WTC11 (cell line): ENCODE results near the gene L1TD1.

Experiments used
- ATF3 ChIP-seq: sonication (generic); formaldehyde crosslinking; conservative IDR thresholded peaks from 2 replicates; pipeline ENCODE4 v1.8.1; 2022; ENCODE audit warnings: mild to moderate bottlenecking, missing genetic modification reagents
- CBFB ChIP-seq: sonication (generic); formaldehyde crosslinking; IDR thresholded peaks from 2 replicates; pipeline ENCODE4 v1.8.1; 2022; ENCODE audit warnings: mild to moderate bottlenecking, low read depth, missing genetic modification reagents
- CREB1 ChIP-seq: sonication (generic); formaldehyde crosslinking; IDR thresholded peaks from 2 replicates; pipeline ENCODE4 v1.8.0; 2023; ENCODE audit warnings: mild to moderate bottlenecking, missing genetic modification reagents
- CTCF ChIP-seq: fragments of 200-600 bp; IDR thresholded peaks from 2 replicates; pipeline ENCODE4 v1.8.0; 2022; ENCODE audit warnings: antibody characterized with exemption
- NFYB ChIP-seq: sonication (generic); formaldehyde crosslinking; conservative IDR thresholded peaks from 2 replicates; pipeline ENCODE4 v1.8.0; 2022; ENCODE audit warnings: low read depth, missing genetic modification reagents
- PRDM15 ChIP-seq: sonication (generic); formaldehyde crosslinking; IDR thresholded peaks from 2 replicates; pipeline ENCODE4 v1.8.0; 2022; ENCODE audit warnings: missing genetic modification reagents
- TEAD1 ChIP-seq: sonication (generic); formaldehyde crosslinking; IDR thresholded peaks from 2 replicates; pipeline ENCODE4 v1.8.0; 2022; ENCODE audit warnings: mild to moderate bottlenecking, missing genetic modification reagents
- TEAD4 ChIP-seq: sonication (generic); formaldehyde crosslinking; IDR thresholded peaks from 2 replicates; pipeline ENCODE4 v1.8.0; 2022; ENCODE audit warnings: mild to moderate bottlenecking, missing genetic modification reagents
- ZNF232 ChIP-seq: sonication (generic); formaldehyde crosslinking; IDR thresholded peaks from 2 replicates; pipeline ENCODE4 v1.8.0; 2022; ENCODE audit warnings: mild to moderate bottlenecking, missing genetic modification reagents
- ZSCAN18 ChIP-seq: fragments of 250-450 bp; sonication (Bioruptor Pico); IDR thresholded peaks from 2 replicates; pipeline ENCODE4 v2.1.2; 2022; ENCODE audit warnings: mild to moderate bottlenecking, moderate library complexity
- TF ChIP-seq, protein P1 (sequence below): sonication (generic); formaldehyde crosslinking; IDR thresholded peaks from 2 replicates; pipeline ENCODE4 v1.8.0; 2022; ENCODE audit warnings: mild to moderate bottlenecking, missing genetic modification reagents
- TF ChIP-seq, protein P2 (sequence below): sonication (generic); formaldehyde crosslinking; IDR thresholded peaks from 2 replicates; pipeline ENCODE4 v1.8.1; 2023; ENCODE audit warnings: mild to moderate bottlenecking, missing genetic modification reagents

GRCh38 chr1:62238507-62238906 is 43.9 kb downstream of the L1TD1 start:
- TF ChIP-seq CREB1 (CRISPR knock-in tag) (no peak), CTCF (no peak), ZNF232 (CRISPR knock-in tag) (no peak), CBFB (no peak), ATF3 (CRISPR knock-in tag) (no peak), TEAD1 (CRISPR knock-in tag) (no peak), TEAD4 (CRISPR knock-in tag) (no peak), PRDM15 (CRISPR knock-in tag) (no peak), ZSCAN18 (CRISPR knock-in tag) (no peak), NFYB (no peak)
- TF ChIP-seq, protein P1, sequence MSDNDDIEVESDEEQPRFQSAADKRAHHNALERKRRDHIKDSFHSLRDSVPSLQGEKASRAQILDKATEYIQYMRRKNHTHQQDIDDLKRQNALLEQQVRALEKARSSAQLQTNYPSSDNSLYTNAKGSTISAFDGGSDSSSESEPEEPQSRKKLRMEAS, result no peak
- TF ChIP-seq, protein P2, sequence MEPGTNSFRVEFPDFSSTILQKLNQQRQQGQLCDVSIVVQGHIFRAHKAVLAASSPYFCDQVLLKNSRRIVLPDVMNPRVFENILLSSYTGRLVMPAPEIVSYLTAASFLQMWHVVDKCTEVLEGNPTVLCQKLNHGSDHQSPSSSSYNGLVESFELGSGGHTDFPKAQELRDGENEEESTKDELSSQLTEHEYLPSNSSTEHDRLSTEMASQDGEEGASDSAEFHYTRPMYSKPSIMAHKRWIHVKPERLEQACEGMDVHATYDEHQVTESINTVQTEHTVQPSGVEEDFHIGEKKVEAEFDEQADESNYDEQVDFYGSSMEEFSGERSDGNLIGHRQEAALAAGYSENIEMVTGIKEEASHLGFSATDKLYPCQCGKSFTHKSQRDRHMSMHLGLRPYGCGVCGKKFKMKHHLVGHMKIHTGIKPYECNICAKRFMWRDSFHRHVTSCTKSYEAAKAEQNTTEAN, result no peak
